Type B pancreatic cell (in vitro differentiated cells): Measurements from ENCODE around the gene RNF4. TPM values are rescaled to one million over a fixed set of nuclear protein-coding genes. Genes with fewer than 3 reads are reported as not detected.

Experiments
- DNase-seq: peaks from one replicate; pipeline ENCODE4 v3.0.0; 2021; ENCODE audit warnings: mixed read lengths; ENCODE audit not compliant: unreplicated experiment; ENCODE audit errors: extremely low spot score
- H3K27ac Mint-ChIP-seq: 2 replicates; pipeline ENCODE4 v1.8.0; 2021; ENCODE audit warnings: mild to moderate bottlenecking, mixed read lengths
- H3K27me3 Mint-ChIP-seq: 2 replicates; pipeline ENCODE4 v1.8.0; 2021; ENCODE audit warnings: mixed read lengths
- H3K36me3 Mint-ChIP-seq: 2 replicates; pipeline ENCODE4 v1.8.0; 2021; ENCODE audit warnings: mixed read lengths
- H3K4me1 Mint-ChIP-seq: one replicate; pipeline ENCODE4 v1.8.0; 2021; ENCODE audit warnings: mixed read lengths; ENCODE audit not compliant: unreplicated experiment
- H3K4me3 Mint-ChIP-seq: 2 replicates; pipeline ENCODE4 v1.8.0; 2021; ENCODE audit warnings: mild to moderate bottlenecking, mixed read lengths
- H3K9me3 Mint-ChIP-seq: 2 replicates; pipeline ENCODE4 v1.8.0; 2021; ENCODE audit warnings: mixed read lengths
- CTCF ChIP-seq: fragments of 200-600 bp; sonication (generic); conservative IDR thresholded peaks from 2 replicates; pipeline ENCODE4 v1.5.0; 2021; ENCODE audit warnings: antibody characterized with exemption, mild to moderate bottlenecking
- total RNA-seq: library from RNA; stranded (reverse); gene quantifications from 2 replicates; pipeline ENCODE4 v1.2.1, GENCODE V29; 2021; ENCODE audit warnings: low replicate concordance

Gene RNF4
- total RNA-seq, 1 donor from 2014 or later = 61.4 TPM

- TF ChIP-seq CTCF = no peak
- no peaks in the 10 kb centered on the region for H3K36me3 Mint-ChIP-seq
- no peaks in the 10 kb centered on the region for H3K9me3 Mint-ChIP-seq
- H3K27me3 Mint-ChIP-seq = no peaks in the 10 kb centered on the region
- H3K4me1 Mint-ChIP-seq = no peaks in the 10 kb centered on the region
- no peak for DNase-seq
- no peak overlapping the region for H3K4me3 Mint-ChIP-seq
- H3K27ac Mint-ChIP-seq = no peak overlapping the region
These were observed 24.8 kb upstream of the RNF4 start for GRCh38 chr4:2443956-2444740.

GRCh38 chr4:2445130-2445529, 23.8 kb upstream of the RNF4 start:
- Mint-ChIP-seq H3K9me3 (no peaks in the 10 kb centered on the region), H3K4me3 (no peak overlapping the region), H3K27me3 (no peaks in the 10 kb centered on the region), H3K27ac (no peak overlapping the region), H3K4me1 (no peaks in the 10 kb centered on the region), H3K36me3 (no peaks in the 10 kb centered on the region)
- DNase-seq = peak; percentile 62
- no peak for TF ChIP-seq CTCF

- H3K4me3 Mint-ChIP-seq = no peak overlapping the region
- H3K27ac Mint-ChIP-seq = no peak overlapping the region
- H3K36me3 Mint-ChIP-seq = no peaks in the 10 kb centered on the region
- H3K4me1 Mint-ChIP-seq = no peaks in the 10 kb centered on the region
- no peaks in the 10 kb centered on the region for H3K9me3 Mint-ChIP-seq
- no peaks in the 10 kb centered on the region for H3K27me3 Mint-ChIP-seq
- no peak for TF ChIP-seq CTCF
- DNase-seq = no peak
These were observed 23.3 kb upstream of the RNF4 start for GRCh38 chr4:2445571-2445970.

GRCh38 chr4:2446656-2447564, 22.0 kb upstream of the RNF4 start:
- DNase-seq = no peak
- Mint-ChIP-seq H3K4me1 (no peaks in the 10 kb centered on the region), H3K27me3 (no peaks in the 10 kb centered on the region), H3K27ac (no peak overlapping the region), H3K9me3 (no peaks in the 10 kb centered on the region), H3K36me3 (no peaks in the 10 kb centered on the region), H3K4me3 (no peak overlapping the region)
- TF ChIP-seq CTCF = no peak

GRCh38 chr4:2448589-2448988, 20.3 kb upstream of the RNF4 start:
- Mint-ChIP-seq H3K9me3 (no peaks in the 10 kb centered on the region), H3K36me3 (no peaks in the 10 kb centered on the region), H3K27me3 (no peaks in the 10 kb centered on the region), H3K27ac (no peak overlapping the region), H3K4me3 (no peak overlapping the region), H3K4me1 (peaks cover 5% of the 10 kb centered on the region)
- no peak for TF ChIP-seq CTCF
- DNase-seq = no peak
